Activated CD8-positive, alpha-beta T cell treated with anti-CD3 and anti-CD28 coated beads, Interleukin-2, amount 10 ng/mL, durations not matched to agents 7 days and 5 days (primary cell): ENCODE data around the gene STX1B. TPM values are rescaled to one million over a fixed set of nuclear protein-coding genes. Genes with fewer than 3 reads are reported as not detected.
A peak's percentile ranks its signal among the peaks of the same experiment; 100 is the strongest.

Source experiments
- ATAC-seq: fragments of 150-1000 bp; cut with Tn5 transposase; one replicate; pipeline ENCODE4 v1.10.0; 2021; ENCODE audit warnings: moderate library complexity
- CTCF ChIA-PET: fragments of 350-600 bp; sonication (Branson Sonifier 250); formaldehyde crosslinking; loops from one replicate; lab custom pipeline; 2021; ENCODE audit warnings: antibody characterized with exemption; lab: Charles Lee
- POLR2A ChIA-PET: fragments of 350-600 bp; sonication (Branson Sonifier 250); formaldehyde crosslinking; loops from one replicate; lab custom pipeline; 2021; ENCODE audit warnings: antibody characterized with exemption; lab: Charles Lee
- DNase-seq: peaks from one replicate; pipeline ENCODE4 v3.0.0-alpha.2; 2020
- H3K27ac Mint-ChIP-seq: one replicate; pipeline ENCODE4 v1.8.0; 2021; ENCODE audit warnings: mild to moderate bottlenecking, mixed read lengths
- H3K27me3 Mint-ChIP-seq: one replicate; pipeline ENCODE4 v1.8.0; 2021; ENCODE audit warnings: low read depth, mixed read lengths
- H3K36me3 Mint-ChIP-seq: one replicate; pipeline ENCODE4 v1.8.0; 2021; ENCODE audit warnings: low read depth, mixed read lengths
- H3K4me1 Mint-ChIP-seq: one replicate; pipeline ENCODE4 v1.8.0; 2021; ENCODE audit warnings: low read depth, mixed read lengths
- H3K4me3 Mint-ChIP-seq: one replicate; pipeline ENCODE4 v1.8.0; 2021; ENCODE audit warnings: mild to moderate bottlenecking, mixed read lengths
- H3K9me3 Mint-ChIP-seq: one replicate; pipeline ENCODE4 v1.8.0; 2022; ENCODE audit warnings: mixed read lengths; ENCODE audit not compliant: insufficient read depth
- total RNA-seq, 2 experiments: library from RNA; stranded (reverse); gene quantifications; one replicate each; pipeline ENCODE4 v1.2.3, GENCODE V29; 2021

STX1B gene
- total RNA-seq, 2 experiments from 2014 or later, result 1.7 to 2.2 TPM

DNA sequence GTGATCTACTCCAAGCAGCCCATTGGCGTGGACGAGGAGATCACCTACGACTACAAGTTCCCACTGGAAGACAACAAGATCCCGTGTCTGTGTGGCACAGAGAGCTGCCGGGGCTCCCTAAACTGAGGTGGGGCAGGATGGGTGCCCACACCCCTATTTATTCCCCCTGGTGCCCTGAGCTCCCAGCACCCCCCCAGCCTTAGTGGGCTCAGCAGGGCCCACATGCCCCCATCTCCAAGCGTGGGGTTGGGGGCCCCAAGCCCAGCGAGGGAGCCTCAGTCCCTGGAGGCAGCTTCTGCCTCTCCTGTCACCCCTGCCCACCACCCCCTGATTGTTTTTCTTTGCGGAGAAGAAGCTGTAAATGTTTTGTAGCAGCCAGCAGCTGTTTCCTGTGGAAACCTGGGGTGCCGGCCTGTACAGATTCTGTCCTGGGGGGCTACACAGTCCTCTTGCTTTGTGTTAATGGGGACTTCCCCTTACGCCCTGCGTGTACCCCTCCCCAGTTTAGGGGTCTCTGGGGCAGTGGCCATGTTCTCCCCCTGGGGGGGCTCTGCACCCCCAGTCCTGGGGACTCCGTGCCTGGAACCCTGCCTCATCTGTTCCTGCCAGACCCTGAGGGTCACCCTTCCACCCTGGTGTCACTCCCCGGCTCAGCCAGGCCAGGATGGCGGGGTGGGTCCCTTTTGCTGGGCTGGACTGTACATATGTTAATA lies 26.4 kb downstream of the STX1B start:
- peaks cover 15% of the 10 kb centered on the region for H3K4me1 Mint-ChIP-seq
- peaks cover 22% of the 10 kb centered on the region for H3K36me3 Mint-ChIP-seq
- DNase-seq (no peak), ATAC-seq (no peak)
- no peak overlapping the region for H3K27ac Mint-ChIP-seq
- POLR2A ChIA-PET, result interaction anchor here (2.2 to 3.3 kb wide), 2 partner anchors 13 to 90 kb away, joined by 5 to 15 read pairs; partner anchors contain the start of genes ZNF646 and ZNF668
- no peaks in the 10 kb centered on the region for H3K27me3 Mint-ChIP-seq
- H3K9me3 Mint-ChIP-seq, result no peaks in the 10 kb centered on the region
- H3K4me3 Mint-ChIP-seq, result no peak overlapping the region
- CTCF ChIA-PET, result interaction anchor here (0.6 to 4.2 kb wide), 30 partner anchors 10 to 885 kb away, joined by 3 to 29 read pairs (median 4); partner anchors contain the start of genes PYDC1, VKORC1, ZNF646 and ZNF668

- Mint-ChIP-seq H3K9me3 (no peaks in the 10 kb centered on the region), H3K27ac (no peak overlapping the region), H3K27me3 (no peaks in the 10 kb centered on the region), H3K36me3 (peaks cover 28% of the 10 kb centered on the region), H3K4me1 (peaks cover 16% of the 10 kb centered on the region), H3K4me3 (no peak overlapping the region)
- ChIA-PET POLR2A (interaction anchor here (2.2 kb wide), 1 partner anchor 14 kb away, joined by 5 read pairs; no protein-coding TSS in a partner anchor), CTCF (interaction anchor here (0.7 to 4.2 kb wide), 11 partner anchors 10 to 885 kb away, joined by 3 to 29 read pairs (median 6); partner anchors contain the start of gene VKORC1)
- DNase-seq (no peak), ATAC-seq (no peak)
These were observed 27.0 kb downstream of the STX1B start for GRCh38 chr16:30983289-30983889.

DNA sequence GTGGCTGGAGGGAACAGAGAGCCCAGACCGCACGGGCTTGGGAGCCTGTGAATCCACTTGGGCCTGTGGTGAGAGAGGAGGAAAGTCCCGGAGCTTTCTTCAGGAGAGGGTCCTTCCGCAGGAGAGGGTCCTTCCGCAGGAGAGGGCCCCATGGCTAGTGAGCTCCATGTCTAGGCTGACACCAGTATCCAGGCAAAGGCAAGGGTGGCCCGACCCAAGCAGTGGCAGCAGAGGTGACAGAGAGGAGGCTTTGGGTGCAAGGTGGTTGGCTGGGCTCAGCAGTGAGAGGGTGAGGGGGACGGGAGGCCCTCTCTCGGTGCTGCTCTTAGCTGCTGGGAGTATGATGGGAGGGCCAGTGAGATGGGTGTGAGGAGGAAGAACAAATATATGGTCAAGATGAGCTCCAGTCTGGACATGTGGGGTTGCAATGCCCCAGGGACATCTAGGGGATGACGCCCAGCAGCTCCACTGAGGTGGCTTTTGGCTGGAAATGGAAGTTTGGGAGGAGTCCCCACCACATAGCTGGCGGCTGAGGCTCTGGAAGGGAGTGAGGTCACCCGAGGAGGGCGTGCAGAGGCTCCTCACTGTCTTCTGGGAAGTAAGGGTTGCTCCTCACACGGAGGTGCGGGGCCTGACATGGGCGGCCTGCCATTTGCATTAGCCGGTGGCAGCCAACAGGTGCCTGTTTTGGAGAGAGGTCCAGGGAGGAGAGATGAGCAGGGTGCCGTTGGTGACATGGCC lies 27.7 kb downstream of the STX1B start:
- no peak overlapping the region for H3K4me3 Mint-ChIP-seq
- DNase-seq (no peak), ATAC-seq (no peak)
- POLR2A ChIA-PET, result interaction anchor here (2.2 kb wide), 1 partner anchor 15 kb away, joined by 5 read pairs; no protein-coding TSS in a partner anchor
- no peaks in the 10 kb centered on the region for H3K27me3 Mint-ChIP-seq
- peaks cover 16% of the 10 kb centered on the region for H3K4me1 Mint-ChIP-seq
- H3K9me3 Mint-ChIP-seq, result no peaks in the 10 kb centered on the region
- CTCF ChIA-PET, result interaction anchor here (1.1 to 4.2 kb wide), 5 partner anchors 11 to 160 kb away, joined by 3 to 29 read pairs (median 4); no protein-coding TSS in a partner anchor
- peaks cover 28% of the 10 kb centered on the region for H3K36me3 Mint-ChIP-seq
- peak overlapping the region; percentile 26 for H3K27ac Mint-ChIP-seq

DNA sequence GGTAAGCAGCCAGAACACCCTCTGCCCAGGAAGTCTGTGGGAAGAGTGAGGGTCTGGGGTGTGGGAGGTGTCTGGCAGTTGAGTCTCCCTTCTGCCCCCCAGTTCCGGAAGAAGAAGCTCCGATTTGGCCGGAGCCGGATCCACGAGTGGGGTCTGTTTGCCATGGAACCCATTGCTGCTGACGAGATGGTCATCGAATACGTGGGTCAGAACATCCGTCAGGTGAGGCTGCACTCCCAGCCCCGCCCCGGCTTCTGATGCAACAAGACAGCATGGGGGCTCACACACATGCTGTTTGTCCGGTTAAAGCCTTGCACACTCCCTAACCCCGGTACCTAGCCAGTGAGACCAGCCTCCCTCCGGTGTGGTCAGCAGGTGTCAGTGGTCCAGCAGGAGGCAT lies 29.5 kb downstream of the STX1B start:
- Mint-ChIP-seq H3K27ac (no peak overlapping the region), H3K27me3 (no peaks in the 10 kb centered on the region), H3K4me1 (peaks cover 15% of the 10 kb centered on the region), H3K4me3 (no peak overlapping the region), H3K9me3 (no peaks in the 10 kb centered on the region), H3K36me3 (peaks cover 34% of the 10 kb centered on the region)
- CTCF ChIA-PET, result no interaction called here
- DNase-seq, result no peak
- POLR2A ChIA-PET, result no interaction called here
- ATAC-seq, result no peak

- ATAC-seq (no peak), DNase-seq (no peak)
- Mint-ChIP-seq H3K36me3 (peaks cover 39% of the 10 kb centered on the region), H3K27ac (no peak overlapping the region), H3K4me1 (peaks cover 13% of the 10 kb centered on the region), H3K9me3 (no peaks in the 10 kb centered on the region), H3K4me3 (no peak overlapping the region), H3K27me3 (no peaks in the 10 kb centered on the region)
- ChIA-PET CTCF (no interaction called here), POLR2A (no interaction called here)
These were observed 30.0 kb downstream of the STX1B start for GRCh38 chr16:30980434-30980833.

GRCh38 chr16:30980023-30980371 lies 30.4 kb downstream of the STX1B start:
- ChIA-PET CTCF (no interaction called here), POLR2A (no interaction called here)
- Mint-ChIP-seq H3K4me1 (peaks cover 10% of the 10 kb centered on the region), H3K36me3 (peaks cover 39% of the 10 kb centered on the region), H3K27ac (no peak overlapping the region), H3K4me3 (no peak overlapping the region), H3K9me3 (no peaks in the 10 kb centered on the region), H3K27me3 (no peaks in the 10 kb centered on the region)
- DNase-seq (no peak), ATAC-seq (no peak)

DNA sequence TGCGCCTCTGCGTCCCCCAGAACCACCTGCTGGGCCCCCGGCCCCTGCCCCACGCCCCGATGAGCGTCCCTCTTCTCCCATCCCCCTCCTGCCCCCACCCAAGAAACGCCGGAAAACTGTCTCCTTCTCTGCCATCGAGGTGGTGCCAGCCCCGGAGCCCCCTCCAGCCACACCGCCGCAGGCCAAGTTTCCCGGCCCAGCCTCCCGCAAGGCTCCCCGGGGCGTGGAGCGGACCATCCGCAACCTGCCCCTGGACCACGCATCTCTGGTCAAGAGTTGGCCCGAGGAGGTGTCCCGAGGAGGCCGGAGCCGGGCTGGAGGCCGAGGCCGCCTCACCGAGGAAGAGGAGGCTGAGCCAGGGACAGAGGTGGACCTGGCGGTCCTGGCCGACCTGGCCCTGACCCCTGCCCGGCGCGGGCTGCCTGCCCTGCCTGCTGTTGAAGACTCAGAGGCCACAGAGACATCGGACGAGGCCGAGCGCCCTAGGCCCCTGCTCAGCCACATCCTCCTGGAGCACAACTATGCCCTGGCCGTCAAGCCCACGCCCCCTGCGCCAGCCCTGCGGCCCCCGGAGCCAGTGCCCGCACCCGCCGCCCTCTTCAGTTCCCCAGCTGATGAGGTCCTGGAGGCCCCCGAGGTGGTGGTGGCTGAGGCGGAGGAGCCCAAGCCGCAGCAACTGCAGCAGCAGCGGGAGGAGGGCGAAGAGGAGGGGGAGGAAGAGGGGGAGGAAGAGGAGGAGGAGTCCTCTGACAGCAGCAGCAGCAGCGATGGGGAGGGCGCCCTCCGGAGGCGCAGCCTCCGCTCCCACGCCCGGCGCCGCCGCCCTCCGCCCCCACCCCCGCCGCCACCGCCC lies 31.0 kb downstream of the STX1B start:
- POLR2A ChIA-PET, result no interaction called here
- Mint-ChIP-seq H3K27ac (no peak overlapping the region), H3K36me3 (peaks cover 40% of the 10 kb centered on the region), H3K27me3 (no peaks in the 10 kb centered on the region), H3K4me3 (no peak overlapping the region), H3K4me1 (peaks cover 5% of the 10 kb centered on the region), H3K9me3 (no peaks in the 10 kb centered on the region)
- CTCF ChIA-PET, result no interaction called here
- ATAC-seq, result no peak
- DNase-seq, result no peak

- POLR2A ChIA-PET, result interaction anchor here (1.1 kb wide), 1 partner anchor 11 kb away, joined by 3 read pairs; no protein-coding TSS in a partner anchor
- Mint-ChIP-seq H3K36me3 (peaks cover 50% of the 10 kb centered on the region), H3K9me3 (no peaks in the 10 kb centered on the region), H3K27me3 (no peaks in the 10 kb centered on the region), H3K4me3 (no peak overlapping the region), H3K27ac (peak overlapping the region; percentile 44), H3K4me1 (peaks cover 5% of the 10 kb centered on the region)
- ATAC-seq, result peak; percentile 27
- CTCF ChIA-PET, result interaction anchor here (1.2 kb wide), 1 partner anchor 24 kb away, joined by 3 read pairs; no protein-coding TSS in a partner anchor
- peak; percentile 45 for DNase-seq
These were observed 32.9 kb downstream of the STX1B start for GRCh38 chr16:30977502-30977901.

- no peak overlapping the region for H3K4me3 Mint-ChIP-seq
- ATAC-seq (no peak), DNase-seq (no peak)
- peak overlapping the region; percentile 23 for H3K27ac Mint-ChIP-seq
- H3K4me1 Mint-ChIP-seq, result peaks cover 5% of the 10 kb centered on the region
- ChIA-PET POLR2A (no interaction called here), CTCF (interaction anchor here (0.9 kb wide), 1 partner anchor 9 kb away, joined by 3 read pairs; no protein-coding TSS in a partner anchor)
- no peaks in the 10 kb centered on the region for H3K9me3 Mint-ChIP-seq
- H3K36me3 Mint-ChIP-seq, result peaks cover 57% of the 10 kb centered on the region
- H3K27me3 Mint-ChIP-seq, result no peaks in the 10 kb centered on the region
These were observed 34.0 kb downstream of the STX1B start for GRCh38 chr16:30976486-30976885.

GRCh38 chr16:30974348-30974747 lies 36.1 kb downstream of the STX1B start:
- H3K27ac Mint-ChIP-seq, result no peak overlapping the region
- POLR2A ChIA-PET, result no interaction called here
- DNase-seq (no peak), ATAC-seq (no peak)
- peaks cover 5% of the 10 kb centered on the region for H3K4me1 Mint-ChIP-seq
- H3K9me3 Mint-ChIP-seq, result no peaks in the 10 kb centered on the region
- no peak overlapping the region for H3K4me3 Mint-ChIP-seq
- H3K27me3 Mint-ChIP-seq, result no peaks in the 10 kb centered on the region
- CTCF ChIA-PET, result no interaction called here
- H3K36me3 Mint-ChIP-seq, result peaks cover 61% of the 10 kb centered on the region

GRCh38 chr16:30972872-30973271 lies 37.6 kb downstream of the STX1B start:
- CTCF ChIA-PET, result interaction anchor here (1.2 kb wide), 1 partner anchor 19 kb away, joined by 4 read pairs; no protein-coding TSS in a partner anchor
- no peak overlapping the region for H3K27ac Mint-ChIP-seq

More at GRCh38 chr16:30972872-30973271, 37.6 kb downstream of the STX1B start:
- no peak overlapping the region for H3K4me3 Mint-ChIP-seq
- H3K36me3 Mint-ChIP-seq, result peaks cover 61% of the 10 kb centered on the region
- H3K9me3 Mint-ChIP-seq, result no peaks in the 10 kb centered on the region
- POLR2A ChIA-PET, result no interaction called here
- H3K4me1 Mint-ChIP-seq, result peaks cover 3% of the 10 kb centered on the region
- no peak for ATAC-seq
- H3K27me3 Mint-ChIP-seq, result no peaks in the 10 kb centered on the region
- no peak for DNase-seq
